Ectodermal cell (in vitro differentiated cells): ENCODE results near the gene SRXN1.

Experiments used
- H3K27ac ChIP-seq: 2 replicates; pipeline ENCODE4 v1.7.0; 2013; ENCODE audit warnings: mild to moderate bottlenecking, low read depth, low read length; ENCODE audit not compliant: insufficient read depth, poor library complexity, severe bottlenecking
- H3K27me3 ChIP-seq: 2 replicates; pipeline ENCODE4 v1.7.0; 2013; ENCODE audit warnings: mild to moderate bottlenecking, low read length; ENCODE audit not compliant: insufficient read depth, control insufficient read depth, poor library complexity, severe bottlenecking
- H3K36me3 ChIP-seq: one replicate; pipeline ENCODE4 v1.7.0; 2013; ENCODE audit warnings: low read length; ENCODE audit not compliant: control insufficient read depth, insufficient read depth
- H3K4me1 ChIP-seq: one replicate; pipeline ENCODE4 v1.7.0; 2013; ENCODE audit warnings: low read length; ENCODE audit not compliant: control insufficient read depth, insufficient read depth
- H3K4me3 ChIP-seq: 2 replicates; pipeline ENCODE4 v1.7.0; 2013; ENCODE audit warnings: low read depth, low read length, control low read depth; ENCODE audit not compliant: insufficient read depth
- H3K9me3 ChIP-seq: 2 replicates; pipeline ENCODE4 v1.7.0; 2013; ENCODE audit warnings: mild to moderate bottlenecking, low read length, moderate library complexity; ENCODE audit not compliant: control insufficient read depth
- WGBS, 2 experiments: methylation state at CpG; one replicate each; pipeline ENCODE4 v1.1.7; 2013; ENCODE audit warnings: missing lambda C conversion rate in 2 of 2; 5-methylcytosine and 5-hydroxymethylcytosine counted together

Gene SRXN1

GRCh38 chr20:655726-656624 lies 3.0 kb upstream of the SRXN1 start:
- no peak overlapping the region for H3K27ac ChIP-seq
- 90 to 91% methylated on average over 11 of the region's 11 CpGs for WGBS, 2 experiments
- H3K36me3 ChIP-seq: no peaks in the 10 kb centered on the region
- peaks cover 12% of the 10 kb centered on the region for H3K27me3 ChIP-seq
- H3K4me1 ChIP-seq: peaks cover 10% of the 10 kb centered on the region
- H3K9me3 ChIP-seq: no peaks in the 10 kb centered on the region
- no peak overlapping the region for H3K4me3 ChIP-seq

DNA sequence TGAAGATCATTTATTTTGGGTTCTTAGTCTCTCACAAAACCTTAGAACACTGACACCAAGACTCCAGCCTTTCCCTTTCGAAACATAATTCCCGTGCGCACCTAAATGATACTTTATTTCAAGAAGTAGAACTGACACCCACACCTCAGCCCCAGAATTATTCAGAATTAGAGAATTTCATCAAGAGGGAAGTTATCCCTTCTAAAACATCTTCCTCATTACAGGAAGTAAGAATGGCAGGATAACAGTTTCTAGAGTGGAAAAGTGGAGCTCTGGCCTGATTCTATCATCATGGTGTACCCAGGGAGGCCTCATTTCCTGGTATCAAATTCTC lies 1.4 kb upstream of the SRXN1 start:
- H3K36me3 ChIP-seq: peaks cover 3% of the 10 kb centered on the region
- H3K9me3 ChIP-seq: no peaks in the 10 kb centered on the region
- H3K4me3 ChIP-seq: no peak overlapping the region
- no peak overlapping the region for H3K27ac ChIP-seq
- peaks cover 12% of the 10 kb centered on the region for H3K27me3 ChIP-seq
- 93 to 100% methylated on average over 3 of the region's 3 CpGs for WGBS, 2 experiments
- H3K4me1 ChIP-seq: peaks cover 10% of the 10 kb centered on the region

GRCh38 chr20:653590-654416 lies 803 bp upstream of the SRXN1 start:
- Histone ChIP-seq H3K9me3 (no peaks in the 10 kb centered on the region), H3K27me3 (peaks cover 12% of the 10 kb centered on the region), H3K27ac (no peak overlapping the region), H3K36me3 (peaks cover 3% of the 10 kb centered on the region), H3K4me3 (peak overlapping the region; percentile 57), H3K4me1 (peaks cover 9% of the 10 kb centered on the region)
- 43% methylated on average over 31 of the region's 31 CpGs for WGBS, 2 experiments

DNA sequence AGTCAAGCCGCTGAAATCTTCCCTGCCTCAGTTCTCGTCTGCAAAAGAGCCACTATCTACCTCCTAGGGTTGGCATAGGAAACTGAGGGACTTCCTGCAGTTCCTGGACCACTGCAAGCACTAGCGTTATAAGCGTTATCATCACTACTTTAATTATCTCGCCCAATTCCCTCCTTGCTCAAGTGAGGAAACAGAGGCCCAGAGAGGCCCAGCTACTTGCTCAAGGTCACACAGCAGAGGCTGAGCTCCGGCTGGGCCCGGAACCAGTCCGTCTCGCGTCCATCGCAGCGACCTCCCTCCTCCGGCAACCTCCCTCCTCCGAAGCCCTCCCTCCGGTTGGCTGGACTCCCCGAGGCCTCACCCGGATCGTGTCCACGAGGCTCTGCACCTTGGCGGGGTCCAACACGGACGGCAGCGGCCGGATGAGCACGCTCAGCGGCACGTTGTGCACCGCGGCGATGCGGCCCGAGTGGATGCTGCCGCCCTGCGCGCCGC lies 338 bp downstream of the SRXN1 start:
- Histone ChIP-seq H3K9me3 (no peaks in the 10 kb centered on the region), H3K36me3 (peaks cover 14% of the 10 kb centered on the region), H3K27me3 (peaks cover 12% of the 10 kb centered on the region), H3K27ac (no peak overlapping the region), H3K4me3 (peak overlapping the region; percentile 57), H3K4me1 (peaks cover 6% of the 10 kb centered on the region)
- WGBS, 2 experiments: 4 to 5% methylated on average over 36 of the region's 36 CpGs

DNA sequence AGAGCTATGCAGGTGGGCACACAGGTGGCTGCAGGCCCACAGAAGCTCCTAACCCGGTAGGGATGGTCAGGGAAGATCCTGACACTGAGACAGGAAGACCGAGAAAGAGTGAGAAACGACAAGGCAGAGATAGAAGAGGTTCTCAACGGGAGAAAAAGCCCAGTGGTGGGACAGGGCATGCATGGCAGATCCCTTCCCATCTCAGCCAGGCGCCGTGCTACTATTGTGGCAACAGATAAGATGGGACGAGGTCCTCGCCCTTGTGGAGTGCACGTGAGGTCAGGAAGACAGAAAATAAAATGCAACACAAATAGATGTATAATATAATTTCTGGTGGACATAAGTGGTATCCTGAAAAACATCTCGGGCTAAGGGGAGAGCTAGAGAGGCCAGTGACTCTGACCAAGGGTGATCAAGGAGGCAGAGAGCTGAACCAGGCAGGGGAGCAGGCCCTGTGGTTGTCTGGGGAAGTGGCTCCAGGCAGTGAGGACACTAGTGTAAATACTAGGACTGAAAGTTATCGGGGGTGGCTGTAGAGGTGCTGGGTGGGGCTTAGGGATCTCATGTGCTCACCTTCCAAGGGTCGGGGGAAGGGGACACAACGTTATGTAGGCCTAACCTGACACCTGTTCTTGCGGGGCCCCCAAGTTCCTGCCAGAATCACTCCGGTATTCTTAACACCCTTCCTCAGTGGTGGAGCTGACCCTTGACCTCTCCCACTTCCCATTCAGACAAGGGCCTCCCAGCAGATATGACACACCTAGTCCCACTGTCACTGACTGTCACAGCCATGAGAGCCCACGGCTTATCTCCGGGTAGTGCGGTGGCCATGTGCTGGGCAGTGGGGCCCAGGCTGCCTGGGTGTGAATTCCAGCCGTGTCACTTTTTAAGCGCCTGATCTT lies 1.0 kb downstream of the SRXN1 start:
- peak overlapping the region; percentile 57 for H3K4me3 ChIP-seq
- H3K36me3 ChIP-seq: peaks cover 17% of the 10 kb centered on the region
- peaks cover 6% of the 10 kb centered on the region for H3K4me1 ChIP-seq
- H3K9me3 ChIP-seq: no peaks in the 10 kb centered on the region
- H3K27me3 ChIP-seq: peaks cover 12% of the 10 kb centered on the region
- H3K27ac ChIP-seq: no peak overlapping the region
- 75 to 77% methylated on average over 19 to 20 of the region's 20 CpGs for WGBS, 2 experiments

DNA sequence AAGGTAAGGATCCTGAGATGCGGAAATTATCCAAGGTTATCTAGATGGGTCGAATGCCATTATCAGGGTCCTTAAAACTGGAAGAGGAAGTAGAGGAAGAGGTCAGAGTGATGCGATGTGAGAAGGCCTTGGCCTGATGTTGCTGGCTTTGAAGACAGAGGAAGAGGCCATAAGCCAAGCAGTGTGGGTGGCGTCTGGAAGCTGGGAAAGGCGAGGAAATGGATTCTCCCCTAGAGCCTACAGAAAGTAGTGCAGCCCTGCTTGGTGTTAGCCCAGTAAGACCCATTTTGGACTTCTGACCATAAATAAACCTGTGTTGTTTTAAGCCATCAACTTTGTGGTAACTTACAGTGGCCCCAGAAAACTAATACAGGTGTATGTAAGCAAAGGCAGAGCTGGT lies 2.0 kb downstream of the SRXN1 start:
- Histone ChIP-seq H3K36me3 (peaks cover 17% of the 10 kb centered on the region), H3K4me1 (peaks cover 6% of the 10 kb centered on the region), H3K27ac (no peak overlapping the region), H3K9me3 (no peaks in the 10 kb centered on the region), H3K27me3 (peaks cover 12% of the 10 kb centered on the region), H3K4me3 (no peak overlapping the region)
- WGBS, 2 experiments: 89% methylated on average over 5 of the region's 5 CpGs

DNA sequence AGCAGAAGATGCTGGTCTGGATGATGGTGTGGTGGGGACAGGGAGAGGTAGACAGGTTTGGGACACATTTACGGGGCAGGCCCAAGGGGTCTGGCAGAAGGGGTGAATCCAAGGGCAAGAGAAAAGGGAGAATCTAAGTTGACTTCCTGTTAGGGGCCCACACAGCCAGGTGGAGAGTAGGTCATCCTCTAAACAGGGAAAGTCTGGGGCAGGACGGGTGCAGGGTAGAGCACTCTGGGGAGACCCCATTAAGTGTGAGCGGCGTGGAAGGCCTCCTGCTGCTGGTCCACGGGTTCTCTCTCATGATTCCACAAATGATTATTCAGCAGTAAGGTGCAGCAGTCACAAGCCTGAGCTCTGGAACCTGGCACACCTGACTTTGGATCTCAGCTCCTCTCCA lies 2.7 kb downstream of the SRXN1 start:
- Histone ChIP-seq H3K4me3 (no peak overlapping the region), H3K4me1 (peaks cover 6% of the 10 kb centered on the region), H3K36me3 (peaks cover 17% of the 10 kb centered on the region), H3K27ac (no peak overlapping the region), H3K27me3 (peaks cover 12% of the 10 kb centered on the region), H3K9me3 (no peaks in the 10 kb centered on the region)
- WGBS, 2 experiments: 94 to 95% methylated on average over 5 of the region's 5 CpGs

GRCh38 chr20:647479-648019 lies 5.5 kb downstream of the SRXN1 start:
- Histone ChIP-seq H3K27me3 (no peaks in the 10 kb centered on the region), H3K4me1 (peaks cover 6% of the 10 kb centered on the region), H3K9me3 (no peaks in the 10 kb centered on the region), H3K27ac (no peak overlapping the region), H3K4me3 (no peak overlapping the region), H3K36me3 (peaks cover 17% of the 10 kb centered on the region)
- WGBS, 2 experiments: 95% methylated on average over 2 of the region's 2 CpGs

DNA sequence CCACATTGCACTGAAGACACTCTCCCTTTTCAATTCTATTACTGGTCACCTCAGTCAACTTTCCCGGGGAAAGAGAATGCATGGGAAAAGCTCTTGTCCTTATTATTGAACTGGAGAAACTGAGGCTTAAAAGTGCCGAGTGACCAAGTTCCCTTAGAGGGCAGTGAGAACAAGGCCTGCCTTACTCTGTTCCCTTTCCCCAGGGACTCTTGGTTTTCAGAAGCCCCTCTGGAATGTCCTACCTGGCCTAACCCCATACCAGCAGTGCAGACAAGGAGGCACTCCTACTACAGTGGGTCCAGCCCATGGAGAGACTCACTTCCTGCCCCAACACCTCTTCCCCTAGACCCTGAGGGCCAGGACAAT lies 6.1 kb downstream of the SRXN1 start:
- no peak overlapping the region for H3K27ac ChIP-seq
- no peaks in the 10 kb centered on the region for H3K9me3 ChIP-seq
- peaks cover 17% of the 10 kb centered on the region for H3K36me3 ChIP-seq
- 88 to 91% methylated on average over 2 of the region's 2 CpGs for WGBS, 2 experiments
- no peaks in the 10 kb centered on the region for H3K27me3 ChIP-seq
- H3K4me3 ChIP-seq: no peak overlapping the region
- H3K4me1 ChIP-seq: no peaks in the 10 kb centered on the region
